GM18511 (cell line): Measurements from ENCODE around the gene PDE11A.
"Not testable (repeated sequence)": the region's sequence is repeated elsewhere in the genome, so short reads cannot be mapped to it uniquely, and the experiment has no call there.

Experiments
- ATAC-seq: cut with Tn5 transposase; IDR thresholded peaks from one replicate; pipeline ENCODE4 v1.9.1; 2021; ENCODE audit warnings: mild to moderate bottlenecking, moderate library complexity; ENCODE audit not compliant: unreplicated experiment

The PDE11A gene

GRCh38 chr2:177887722-177888121 lies 184.9 kb downstream of the PDE11A start:
- ATAC-seq = no peak

- no peak for ATAC-seq
Observed at GRCh38 chr2:177886824-177887223, 185.8 kb downstream of the PDE11A start.

- ATAC-seq = no peak
Observed at GRCh38 chr2:177885828-177886466, 186.6 kb downstream of the PDE11A start.

GRCh38 chr2:177883177-177883576 lies 189.4 kb downstream of the PDE11A start:
- no peak for ATAC-seq

GRCh38 chr2:177882501-177882900 lies 190.1 kb downstream of the PDE11A start:
- ATAC-seq = no peak

- no peak for ATAC-seq
Observed at GRCh38 chr2:177881921-177882320, 190.7 kb downstream of the PDE11A start.

- ATAC-seq = no peak
Observed at GRCh38 chr2:177881008-177881747, 191.4 kb downstream of the PDE11A start.

- ATAC-seq = no peak
Observed at GRCh38 chr2:177880285-177880684, 192.3 kb downstream of the PDE11A start.

- ATAC-seq = no peak
Observed at GRCh38 chr2:177876950-177877349, 195.6 kb downstream of the PDE11A start.

GRCh38 chr2:177874686-177875085 lies 197.9 kb downstream of the PDE11A start:
- ATAC-seq = no peak

- no peak for ATAC-seq
Observed at GRCh38 chr2:177873915-177874314, 198.7 kb downstream of the PDE11A start.

- no peak for ATAC-seq
Observed at GRCh38 chr2:177872286-177872685, 200.3 kb downstream of the PDE11A start.

- ATAC-seq = no peak
Observed at GRCh38 chr2:177869912-177870311, 202.7 kb downstream of the PDE11A start.

- ATAC-seq = no peak
Observed at GRCh38 chr2:177869209-177869608, 203.4 kb downstream of the PDE11A start.

GRCh38 chr2:177868806-177869205 lies 203.8 kb downstream of the PDE11A start:
- no peak for ATAC-seq

GRCh38 chr2:177857538-177857937 lies 215.0 kb downstream of the PDE11A start:
- ATAC-seq = no peak

GRCh38 chr2:177852389-177852788 lies 220.2 kb downstream of the PDE11A start:
- ATAC-seq = no peak

GRCh38 chr2:177843188-177843587 lies 229.4 kb downstream of the PDE11A start:
- no peak for ATAC-seq

GRCh38 chr2:177842243-177842642 lies 230.3 kb downstream of the PDE11A start:
- no peak for ATAC-seq

- not testable (repeated sequence) for ATAC-seq
Observed at GRCh38 chr2:177835418-177836204, 237.0 kb downstream of the PDE11A start.

GRCh38 chr2:177832611-177833433 lies 239.8 kb downstream of the PDE11A start:
- ATAC-seq = no peak
